HG02973 (cell line): ENCODE data around the gene RAMAC.
A peak's percentile ranks its signal among the peaks of the same experiment; 100 is the strongest.
"Not testable (repeated sequence)": the region's sequence is repeated elsewhere in the genome, so short reads cannot be mapped to it uniquely, and the experiment has no call there.

Experiments
- ATAC-seq: cut with Tn5 transposase; IDR thresholded peaks from one replicate; pipeline ENCODE4 v1.9.1; 2021; ENCODE audit warnings: moderate library complexity; ENCODE audit not compliant: unreplicated experiment

RAMAC gene

GRCh38 chr15:82985688-82986441 is at the start of gene RAMAC:
TSS of gene RAMAC (plus strand) at chr15:82986210. CDS start at chr15:82989019, 2,809 bp downstream.
- peak; percentile 93 for ATAC-seq

GRCh38 chr15:82936966-82937711 is 48.9 kb upstream of the RAMAC start:
- ATAC-seq: no peak

- ATAC-seq: no peak
These were observed 48.3 kb upstream of the RAMAC start for GRCh38 chr15:82937712-82938058.

- ATAC-seq: not testable (repeated sequence)
These were observed 46.3 kb upstream of the RAMAC start for GRCh38 chr15:82939678-82940077.

GRCh38 chr15:82942691-82943090 is 43.3 kb upstream of the RAMAC start:
- ATAC-seq: no peak

- ATAC-seq: no peak
These were observed 42.8 kb upstream of the RAMAC start for GRCh38 chr15:82943176-82943575.

- ATAC-seq: no peak
These were observed 42.0 kb upstream of the RAMAC start for GRCh38 chr15:82944056-82944455.

GRCh38 chr15:82944821-82945220 is 41.2 kb upstream of the RAMAC start:
- ATAC-seq: no peak

- ATAC-seq: no peak
These were observed 40.7 kb upstream of the RAMAC start for GRCh38 chr15:82945326-82945725.

- ATAC-seq: no peak
These were observed 39.8 kb upstream of the RAMAC start for GRCh38 chr15:82946155-82946701.

GRCh38 chr15:82950295-82950694 is 35.7 kb upstream of the RAMAC start:
- no peak for ATAC-seq

- ATAC-seq: no peak
These were observed 35.2 kb upstream of the RAMAC start for GRCh38 chr15:82950746-82951370.

- ATAC-seq: no peak
These were observed 34.4 kb upstream of the RAMAC start for GRCh38 chr15:82951472-82952157.

- ATAC-seq: no peak
These were observed 33.6 kb upstream of the RAMAC start, which contains the start of gene HOMER2 for GRCh38 chr15:82952158-82953081. TSS of gene HOMER2 (minus strand) at chr15:82952720. CDS start at chr15:82952535, 185 bp downstream.

GRCh38 chr15:82958638-82959037 is 27.4 kb upstream of the RAMAC start:
- ATAC-seq: no peak

- ATAC-seq: no peak
These were observed 26.6 kb upstream of the RAMAC start for GRCh38 chr15:82959423-82959822.

- ATAC-seq: no peak
These were observed 25.2 kb upstream of the RAMAC start for GRCh38 chr15:82960766-82961165.

- no peak for ATAC-seq
These were observed 22.3 kb upstream of the RAMAC start for GRCh38 chr15:82963471-82964341.

- ATAC-seq: no peak
These were observed 21.1 kb upstream of the RAMAC start for GRCh38 chr15:82964890-82965289.
